Measurements from ENCODE around the gene SPI1. TPM values are rescaled to one million over a fixed set of nuclear protein-coding genes. Genes with fewer than 3 reads are reported as not detected.
A peak's percentile ranks its signal among the peaks of the same experiment; 100 is the strongest.

Gene SPI1
- total RNA-seq, 2 experiments from 2014 or later: 71.2 to 79.6 TPM

DNA sequence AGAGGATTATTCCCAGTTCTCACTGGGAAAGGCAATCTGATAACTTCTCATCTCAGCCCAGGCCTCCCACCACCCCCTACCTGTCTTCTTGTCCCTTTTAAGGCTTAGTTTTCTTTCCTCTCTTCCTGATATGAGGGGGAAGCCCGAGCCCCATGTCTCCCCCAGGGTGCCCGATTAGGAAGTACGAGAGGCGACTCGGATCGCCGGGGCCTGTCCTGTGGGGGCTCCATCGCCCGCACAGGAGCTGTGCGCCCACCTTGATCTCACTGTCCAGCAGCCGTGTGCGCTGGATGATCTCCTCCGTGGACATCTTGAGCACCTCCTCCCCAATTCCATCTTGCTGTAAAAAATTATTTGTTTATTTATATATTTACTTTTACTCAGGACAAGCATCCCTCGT, 47.3 kb upstream of the SPI1 start:
- Histone ChIP-seq H3K9me3 (ENCODE audit: low read length) (no peaks in the 10 kb centered on the region), H3K27ac (ENCODE audit: low read depth, low read length, poor library complexity, severe bottlenecking) (peak overlapping the region; percentile 47), H2AFZ (ENCODE audit: low read length) (peak overlapping the region; percentile 93), H3K4me2 (ENCODE audit: low read length) (peak overlapping the region; percentile 90), H3K4me1 (ENCODE audit: insufficient read depth, low read length, poor library complexity, severe bottlenecking) (peaks cover 17% of the 10 kb centered on the region), H3K9me2 (ENCODE audit: insufficient read depth, low read length) (no peaks in the 10 kb centered on the region), H3K79me2 (ENCODE audit: insufficient read depth, low read depth, low read length) (peaks cover 19% of the 10 kb centered on the region), H3K36me3 (ENCODE audit: insufficient read depth, low read length) (peaks cover 48% of the 10 kb centered on the region), H3K4me3 (ENCODE audit: low read depth, low read length, poor library complexity, severe bottlenecking) (peak overlapping the region; percentile 88), H4K20me1 (ENCODE audit: insufficient read depth, low read length) (no peaks in the 10 kb centered on the region)
- intact Hi-C loops (cut with micrococcal nuclease; ENCODE audit: unreplicated experiment): loop anchor here (1.0 kb wide), 1 partner anchor 156 kb away; no protein-coding TSS in a partner anchor
- ChIA-PET POLR2A (interaction anchor here (1.5 kb wide), 1 partner anchor 17 kb away, joined by 5 read pairs; the partner anchor contains the start of gene SLC39A13), CTCF (ENCODE audit: unreplicated experiment) (interaction anchor here (0.5 to 0.6 kb wide), 2 partner anchors 29 to 155 kb away, joined by 4 read pairs; no protein-coding TSS in a partner anchor)
- TSS peak; percentile 81 for BruUV-seq (replicated peaks)
- no peak for DNase-seq (ENCODE audit: low spot score)
- no peak for TF ChIP-seq EZH2phosphoT487 (IDR thresholded peaks at IDR 0.05; ENCODE audit: borderline replicate concordance, low read depth, low read length)

DNA sequence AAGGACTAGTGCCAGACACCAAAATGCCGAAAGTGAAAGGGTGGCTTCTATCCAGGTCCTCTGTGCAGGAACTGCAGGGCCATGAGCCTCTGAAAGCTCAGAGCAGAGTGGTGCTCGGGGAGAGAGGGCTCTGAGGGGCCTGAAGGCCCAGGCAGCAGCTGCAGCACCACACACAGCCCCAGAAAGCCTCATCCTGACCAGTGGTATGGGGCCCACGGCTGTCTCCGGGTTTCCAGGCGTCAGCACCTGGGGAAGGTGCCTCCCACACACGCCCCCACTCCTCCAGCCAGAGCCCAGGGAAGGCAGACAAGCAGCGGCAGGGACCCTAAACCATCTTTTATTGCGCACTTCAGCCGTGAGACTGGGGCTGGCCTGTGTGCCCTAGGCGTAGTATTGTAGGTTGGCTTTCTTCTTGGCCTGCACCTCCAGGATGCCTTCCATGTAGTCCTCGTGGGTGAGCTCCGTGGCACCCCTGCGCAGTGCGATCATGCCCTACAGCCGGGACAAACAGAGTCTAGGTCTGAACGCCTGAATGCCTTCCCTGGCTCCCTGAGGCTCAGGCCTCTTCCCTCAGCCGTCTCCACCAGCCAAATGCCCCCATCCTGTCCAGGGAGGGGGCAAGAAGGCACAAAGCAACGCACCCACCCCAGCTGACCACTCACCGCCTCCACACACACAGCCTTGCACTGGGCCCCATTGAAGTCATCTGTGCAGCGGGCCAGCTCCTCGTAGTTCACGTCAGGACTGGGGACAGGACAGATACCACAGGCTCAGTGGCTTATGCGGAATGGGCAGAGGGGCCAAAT, 40.3 kb upstream of the SPI1 start:
- no peak for TF ChIP-seq EZH2phosphoT487 (IDR thresholded peaks at IDR 0.05; ENCODE audit: borderline replicate concordance, low read depth, low read length)
- TF ChIP-seq, protein P1, sequence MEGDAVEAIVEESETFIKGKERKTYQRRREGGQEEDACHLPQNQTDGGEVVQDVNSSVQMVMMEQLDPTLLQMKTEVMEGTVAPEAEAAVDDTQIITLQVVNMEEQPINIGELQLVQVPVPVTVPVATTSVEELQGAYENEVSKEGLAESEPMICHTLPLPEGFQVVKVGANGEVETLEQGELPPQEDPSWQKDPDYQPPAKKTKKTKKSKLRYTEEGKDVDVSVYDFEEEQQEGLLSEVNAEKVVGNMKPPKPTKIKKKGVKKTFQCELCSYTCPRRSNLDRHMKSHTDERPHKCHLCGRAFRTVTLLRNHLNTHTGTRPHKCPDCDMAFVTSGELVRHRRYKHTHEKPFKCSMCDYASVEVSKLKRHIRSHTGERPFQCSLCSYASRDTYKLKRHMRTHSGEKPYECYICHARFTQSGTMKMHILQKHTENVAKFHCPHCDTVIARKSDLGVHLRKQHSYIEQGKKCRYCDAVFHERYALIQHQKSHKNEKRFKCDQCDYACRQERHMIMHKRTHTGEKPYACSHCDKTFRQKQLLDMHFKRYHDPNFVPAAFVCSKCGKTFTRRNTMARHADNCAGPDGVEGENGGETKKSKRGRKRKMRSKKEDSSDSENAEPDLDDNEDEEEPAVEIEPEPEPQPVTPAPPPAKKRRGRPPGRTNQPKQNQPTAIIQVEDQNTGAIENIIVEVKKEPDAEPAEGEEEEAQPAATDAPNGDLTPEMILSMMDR (conservative IDR thresholded peaks at IDR 0.05; ENCODE audit: low read length): no peak
- Histone ChIP-seq H3K9me3 (ENCODE audit: low read length) (no peaks in the 10 kb centered on the region), H3K36me3 (ENCODE audit: insufficient read depth, low read length) (peaks cover 85% of the 10 kb centered on the region), H3K9me2 (ENCODE audit: insufficient read depth, low read length) (no peaks in the 10 kb centered on the region), H3K4me1 (ENCODE audit: insufficient read depth, low read length, poor library complexity, severe bottlenecking) (no peaks in the 10 kb centered on the region), H3K79me2 (ENCODE audit: insufficient read depth, low read depth, low read length) (no peaks in the 10 kb centered on the region; the same call in 1 of the 2 replicates), H3K27ac (ENCODE audit: low read depth, low read length, poor library complexity, severe bottlenecking) (no peak overlapping the region), H2AFZ (ENCODE audit: low read length) (no peak overlapping the region), H4K20me1 (ENCODE audit: insufficient read depth, low read length) (no peaks in the 10 kb centered on the region), H3K4me2 (ENCODE audit: low read length) (no peak overlapping the region), H3K4me3 (ENCODE audit: low read depth, low read length, poor library complexity, severe bottlenecking) (no peak overlapping the region)
- ChIA-PET POLR2A (no interaction called here), CTCF (ENCODE audit: unreplicated experiment) (no interaction called here)
- DNase-seq (ENCODE audit: low spot score): no peak
- intact Hi-C loops (cut with micrococcal nuclease; ENCODE audit: unreplicated experiment): no loop called here
- no TSS peak for BruUV-seq (replicated peaks)

DNA sequence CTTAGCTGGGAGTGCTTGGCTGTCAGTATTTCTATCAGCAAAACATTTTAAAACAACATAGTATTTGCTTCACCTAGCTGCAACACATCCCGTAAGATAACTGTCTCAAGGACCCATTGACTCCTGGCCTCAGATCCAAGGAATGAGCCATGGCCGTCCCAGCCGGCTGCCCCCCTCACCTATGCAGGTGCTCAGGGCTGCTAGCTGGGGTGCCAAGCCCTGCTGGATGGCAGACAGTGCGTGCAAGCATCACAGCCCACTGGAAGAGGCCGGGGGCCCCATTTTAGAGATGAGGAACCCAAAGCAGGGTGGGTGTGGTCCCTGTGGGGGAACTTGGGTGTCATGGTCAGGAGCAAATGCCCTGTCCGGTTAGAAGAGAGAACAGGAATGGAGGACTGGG, 39.4 kb upstream of the SPI1 start:
- peaks cover 81% of the 10 kb centered on the region for H3K36me3 ChIP-seq (ENCODE audit: insufficient read depth, low read length)
- H3K4me1 ChIP-seq (ENCODE audit: insufficient read depth, low read length, poor library complexity, severe bottlenecking): no peaks in the 10 kb centered on the region
- H3K4me3 ChIP-seq (ENCODE audit: low read depth, low read length, poor library complexity, severe bottlenecking): no peak overlapping the region
- intact Hi-C loops (cut with micrococcal nuclease; ENCODE audit: unreplicated experiment): no loop called here
- no peak overlapping the region for H3K27ac ChIP-seq (ENCODE audit: low read depth, low read length, poor library complexity, severe bottlenecking)
- H3K79me2 ChIP-seq (ENCODE audit: insufficient read depth, low read depth, low read length): no peaks in the 10 kb centered on the region
- H3K4me2 ChIP-seq (ENCODE audit: low read length): no peak overlapping the region
- TF ChIP-seq, protein P1 (conservative IDR thresholded peaks at IDR 0.05; ENCODE audit: low read length): no peak
- TF ChIP-seq EZH2phosphoT487 (IDR thresholded peaks at IDR 0.05; ENCODE audit: borderline replicate concordance, low read depth, low read length): no peak
- H3K9me3 ChIP-seq (ENCODE audit: low read length): no peaks in the 10 kb centered on the region
- H4K20me1 ChIP-seq (ENCODE audit: insufficient read depth, low read length): no peaks in the 10 kb centered on the region
- DNase-seq (ENCODE audit: low spot score): no peak
- BruUV-seq (replicated peaks): no TSS peak
- ChIA-PET CTCF (ENCODE audit: unreplicated experiment) (no interaction called here), POLR2A (interaction anchor here (1.2 kb wide), 1 partner anchor 158 kb away, joined by 3 read pairs; no protein-coding TSS in a partner anchor)
- no peaks in the 10 kb centered on the region for H3K9me2 ChIP-seq (ENCODE audit: insufficient read depth, low read length)
- H2AFZ ChIP-seq (ENCODE audit: low read length): no peak overlapping the region
